ENCODE results near the gene PEF1.

DNA sequence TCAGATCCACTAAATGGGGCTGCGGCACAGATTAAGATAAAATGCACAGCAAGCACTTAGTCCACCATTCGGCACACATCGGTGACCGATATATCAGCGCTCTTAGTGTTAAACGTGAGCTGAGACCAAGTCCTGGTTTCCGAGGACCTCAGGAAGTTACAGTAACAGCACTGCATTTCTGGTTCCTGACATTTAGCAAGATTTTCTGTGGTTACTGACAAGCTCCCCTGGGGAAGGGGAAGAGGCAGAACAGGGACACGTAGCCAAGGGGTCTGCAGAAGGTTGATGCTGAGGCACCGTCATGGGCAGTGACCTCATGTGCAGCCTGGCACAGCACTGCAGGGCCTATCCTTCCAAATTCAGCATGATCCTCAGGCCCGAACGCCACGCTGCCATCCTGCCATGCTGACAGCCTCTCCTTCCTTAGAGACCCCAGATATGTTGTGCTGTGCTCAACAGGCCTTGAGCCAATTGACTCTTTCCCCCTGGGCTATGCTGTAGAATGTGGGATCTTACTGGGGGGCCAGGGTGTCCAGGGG is 13.4 kb upstream of the PEF1 start:
- TF ChIP-seq, protein P1, sequence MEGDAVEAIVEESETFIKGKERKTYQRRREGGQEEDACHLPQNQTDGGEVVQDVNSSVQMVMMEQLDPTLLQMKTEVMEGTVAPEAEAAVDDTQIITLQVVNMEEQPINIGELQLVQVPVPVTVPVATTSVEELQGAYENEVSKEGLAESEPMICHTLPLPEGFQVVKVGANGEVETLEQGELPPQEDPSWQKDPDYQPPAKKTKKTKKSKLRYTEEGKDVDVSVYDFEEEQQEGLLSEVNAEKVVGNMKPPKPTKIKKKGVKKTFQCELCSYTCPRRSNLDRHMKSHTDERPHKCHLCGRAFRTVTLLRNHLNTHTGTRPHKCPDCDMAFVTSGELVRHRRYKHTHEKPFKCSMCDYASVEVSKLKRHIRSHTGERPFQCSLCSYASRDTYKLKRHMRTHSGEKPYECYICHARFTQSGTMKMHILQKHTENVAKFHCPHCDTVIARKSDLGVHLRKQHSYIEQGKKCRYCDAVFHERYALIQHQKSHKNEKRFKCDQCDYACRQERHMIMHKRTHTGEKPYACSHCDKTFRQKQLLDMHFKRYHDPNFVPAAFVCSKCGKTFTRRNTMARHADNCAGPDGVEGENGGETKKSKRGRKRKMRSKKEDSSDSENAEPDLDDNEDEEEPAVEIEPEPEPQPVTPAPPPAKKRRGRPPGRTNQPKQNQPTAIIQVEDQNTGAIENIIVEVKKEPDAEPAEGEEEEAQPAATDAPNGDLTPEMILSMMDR (IDR thresholded peaks at IDR 0.05): no peak
- TF ChIP-seq POLR2A (IDR thresholded peaks at IDR 0.05) (no peak), EP300 (IDR thresholded peaks at IDR 0.05) (no peak)

Data from ovary (tissue), 3 donors.